ENCODE results near the gene TMEM163.

GRCh38 chr2:134603966-134604365 lies 114.8 kb downstream of the TMEM163 start:
- no peak for TF ChIP-seq POLR2A (IDR thresholded peaks at IDR 0.05)
- TF ChIP-seq CTCF (IDR thresholded peaks at IDR 0.05): no peak
- no peak for TF ChIP-seq EP300 (IDR thresholded peaks at IDR 0.05)
